ENCODE measurements around the gene UXS1.

- TF ChIP-seq CTCF (conservative IDR thresholded peaks at IDR 0.05) (no peak), ZFX (IDR thresholded peaks at IDR 0.05) (no peak)
Measured at GRCh38 chr2:106070181-106070580, 123.9 kb downstream of the UXS1 start.

All from C4-2B (cell line).